Measurements from ENCODE around the gene CPXM2.

The CPXM2 gene

GRCh38 chr10:123721441-123722049 lies 170.1 kb downstream of the CPXM2 start:
- no peak for TF ChIP-seq TEAD4 (IDR thresholded peaks at IDR 0.05)
- no peak for TF ChIP-seq RAD21 (IDR thresholded peaks at IDR 0.05; ENCODE audit: low read depth)
- no peak for TF ChIP-seq ZBTB7A (IDR thresholded peaks at IDR 0.05; ENCODE audit: low read depth)
- TF ChIP-seq, protein P1, sequence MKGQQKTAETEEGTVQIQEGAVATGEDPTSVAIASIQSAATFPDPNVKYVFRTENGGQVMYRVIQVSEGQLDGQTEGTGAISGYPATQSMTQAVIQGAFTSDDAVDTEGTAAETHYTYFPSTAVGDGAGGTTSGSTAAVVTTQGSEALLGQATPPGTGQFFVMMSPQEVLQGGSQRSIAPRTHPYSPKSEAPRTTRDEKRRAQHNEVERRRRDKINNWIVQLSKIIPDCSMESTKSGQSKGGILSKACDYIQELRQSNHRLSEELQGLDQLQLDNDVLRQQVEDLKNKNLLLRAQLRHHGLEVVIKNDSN (IDR thresholded peaks at IDR 0.05): no peak

- no peak for TF ChIP-seq EGR1 (IDR thresholded peaks at IDR 0.05)
- TF ChIP-seq TCF12 (IDR thresholded peaks at IDR 0.05; ENCODE audit: low read depth): no peak
- TF ChIP-seq YY1 (IDR thresholded peaks at IDR 0.05; ENCODE audit: low read depth): no peak
Observed at GRCh38 chr10:123720536-123720935, 171.1 kb downstream of the CPXM2 start.

- no peak for TF ChIP-seq ZBTB7A (IDR thresholded peaks at IDR 0.05; ENCODE audit: low read depth)
- TF ChIP-seq TAF1 (IDR thresholded peaks at IDR 0.05; ENCODE audit: low read depth): no peak
- TF ChIP-seq, protein P1 (IDR thresholded peaks at IDR 0.05): no peak
- no peak for TF ChIP-seq YY1 (IDR thresholded peaks at IDR 0.05; ENCODE audit: low read depth)
- no peak for TF ChIP-seq TEAD4 (IDR thresholded peaks at IDR 0.05)
- no peak for TF ChIP-seq RAD21 (IDR thresholded peaks at IDR 0.05; ENCODE audit: low read depth)
- no peak for TF ChIP-seq NFIC (IDR thresholded peaks at IDR 0.05)
- no peak for TF ChIP-seq CREB1 (IDR thresholded peaks at IDR 0.05; ENCODE audit: low read depth)
- TF ChIP-seq EP300 (IDR thresholded peaks at IDR 0.05; ENCODE audit: borderline replicate concordance): no peak
- no peak for TF ChIP-seq CEBPB (IDR thresholded peaks at IDR 0.05)
- no peak for TF ChIP-seq FOXM1 (IDR thresholded peaks at IDR 0.05; ENCODE audit: borderline replicate concordance, low read depth)
- no peak for TF ChIP-seq EGR1 (IDR thresholded peaks at IDR 0.05)
- TF ChIP-seq, protein P2, sequence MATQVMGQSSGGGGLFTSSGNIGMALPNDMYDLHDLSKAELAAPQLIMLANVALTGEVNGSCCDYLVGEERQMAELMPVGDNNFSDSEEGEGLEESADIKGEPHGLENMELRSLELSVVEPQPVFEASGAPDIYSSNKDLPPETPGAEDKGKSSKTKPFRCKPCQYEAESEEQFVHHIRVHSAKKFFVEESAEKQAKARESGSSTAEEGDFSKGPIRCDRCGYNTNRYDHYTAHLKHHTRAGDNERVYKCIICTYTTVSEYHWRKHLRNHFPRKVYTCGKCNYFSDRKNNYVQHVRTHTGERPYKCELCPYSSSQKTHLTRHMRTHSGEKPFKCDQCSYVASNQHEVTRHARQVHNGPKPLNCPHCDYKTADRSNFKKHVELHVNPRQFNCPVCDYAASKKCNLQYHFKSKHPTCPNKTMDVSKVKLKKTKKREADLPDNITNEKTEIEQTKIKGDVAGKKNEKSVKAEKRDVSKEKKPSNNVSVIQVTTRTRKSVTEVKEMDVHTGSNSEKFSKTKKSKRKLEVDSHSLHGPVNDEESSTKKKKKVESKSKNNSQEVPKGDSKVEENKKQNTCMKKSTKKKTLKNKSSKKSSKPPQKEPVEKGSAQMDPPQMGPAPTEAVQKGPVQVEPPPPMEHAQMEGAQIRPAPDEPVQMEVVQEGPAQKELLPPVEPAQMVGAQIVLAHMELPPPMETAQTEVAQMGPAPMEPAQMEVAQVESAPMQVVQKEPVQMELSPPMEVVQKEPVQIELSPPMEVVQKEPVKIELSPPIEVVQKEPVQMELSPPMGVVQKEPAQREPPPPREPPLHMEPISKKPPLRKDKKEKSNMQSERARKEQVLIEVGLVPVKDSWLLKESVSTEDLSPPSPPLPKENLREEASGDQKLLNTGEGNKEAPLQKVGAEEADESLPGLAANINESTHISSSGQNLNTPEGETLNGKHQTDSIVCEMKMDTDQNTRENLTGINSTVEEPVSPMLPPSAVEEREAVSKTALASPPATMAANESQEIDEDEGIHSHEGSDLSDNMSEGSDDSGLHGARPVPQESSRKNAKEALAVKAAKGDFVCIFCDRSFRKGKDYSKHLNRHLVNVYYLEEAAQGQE (IDR thresholded peaks at IDR 0.05; ENCODE audit: low read depth): no peak
- TF ChIP-seq TCF12 (IDR thresholded peaks at IDR 0.05; ENCODE audit: low read depth): no peak
- no peak for TF ChIP-seq MAX (IDR thresholded peaks at IDR 0.05)
Observed at GRCh38 chr10:123718544-123719060, 173.0 kb downstream of the CPXM2 start.

DNA sequence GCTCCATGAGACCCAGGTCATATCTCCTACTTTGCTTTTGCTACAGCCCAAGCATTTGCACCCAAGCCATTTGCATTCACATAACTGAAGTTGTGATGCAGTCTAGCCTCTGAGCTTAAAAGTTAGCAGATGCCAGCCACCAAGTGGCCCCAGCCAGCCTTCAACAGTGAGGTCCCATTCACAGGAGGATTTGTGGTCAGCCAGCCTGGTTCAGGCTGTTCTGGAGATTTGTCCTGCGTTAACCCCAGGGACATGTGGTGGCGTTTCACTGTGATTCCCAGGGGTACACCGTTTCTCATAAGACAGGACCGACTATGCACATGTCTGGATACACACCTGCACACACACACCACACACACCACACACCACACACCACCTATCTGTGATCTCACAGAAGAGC lies 174.3 kb downstream of the CPXM2 start:
- TF ChIP-seq, protein P1 (IDR thresholded peaks at IDR 0.05): no peak
- no peak for TF ChIP-seq YY1 (IDR thresholded peaks at IDR 0.05; ENCODE audit: low read depth)
- no peak for TF ChIP-seq MAX (IDR thresholded peaks at IDR 0.05)

GRCh38 chr10:123715546-123715945 lies 176.1 kb downstream of the CPXM2 start:
- TF ChIP-seq CREB1 (IDR thresholded peaks at IDR 0.05; ENCODE audit: low read depth): no peak

- TF ChIP-seq CEBPB (IDR thresholded peaks at IDR 0.05): no peak
- TF ChIP-seq CREB1 (IDR thresholded peaks at IDR 0.05; ENCODE audit: low read depth): no peak
- no peak for TF ChIP-seq YY1 (IDR thresholded peaks at IDR 0.05; ENCODE audit: low read depth)
- no peak for TF ChIP-seq ZBTB7A (IDR thresholded peaks at IDR 0.05; ENCODE audit: low read depth)
- no peak for TF ChIP-seq TEAD4 (IDR thresholded peaks at IDR 0.05)
- no peak for TF ChIP-seq MAX (IDR thresholded peaks at IDR 0.05)
- no peak for TF ChIP-seq EP300 (IDR thresholded peaks at IDR 0.05; ENCODE audit: borderline replicate concordance)
- no peak for TF ChIP-seq EGR1 (IDR thresholded peaks at IDR 0.05)
- TF ChIP-seq, protein P1 (IDR thresholded peaks at IDR 0.05): no peak
- TF ChIP-seq FOXM1 (IDR thresholded peaks at IDR 0.05; ENCODE audit: borderline replicate concordance, low read depth): no peak
- no peak for TF ChIP-seq NFIC (IDR thresholded peaks at IDR 0.05)
- no peak for TF ChIP-seq TAF1 (IDR thresholded peaks at IDR 0.05; ENCODE audit: low read depth)
- TF ChIP-seq TCF12 (IDR thresholded peaks at IDR 0.05; ENCODE audit: low read depth): no peak
- TF ChIP-seq, protein P2 (IDR thresholded peaks at IDR 0.05; ENCODE audit: low read depth): no peak
- TF ChIP-seq RAD21 (IDR thresholded peaks at IDR 0.05; ENCODE audit: low read depth): no peak
Observed at GRCh38 chr10:123706236-123706635, 185.4 kb downstream of the CPXM2 start.

Data from Ishikawa (cell line).